ENCODE measurements around the gene IL25.
"Not testable (repeated sequence)": the region's sequence is repeated elsewhere in the genome, so short reads cannot be mapped to it uniquely, and the experiment has no call there.

DNA sequence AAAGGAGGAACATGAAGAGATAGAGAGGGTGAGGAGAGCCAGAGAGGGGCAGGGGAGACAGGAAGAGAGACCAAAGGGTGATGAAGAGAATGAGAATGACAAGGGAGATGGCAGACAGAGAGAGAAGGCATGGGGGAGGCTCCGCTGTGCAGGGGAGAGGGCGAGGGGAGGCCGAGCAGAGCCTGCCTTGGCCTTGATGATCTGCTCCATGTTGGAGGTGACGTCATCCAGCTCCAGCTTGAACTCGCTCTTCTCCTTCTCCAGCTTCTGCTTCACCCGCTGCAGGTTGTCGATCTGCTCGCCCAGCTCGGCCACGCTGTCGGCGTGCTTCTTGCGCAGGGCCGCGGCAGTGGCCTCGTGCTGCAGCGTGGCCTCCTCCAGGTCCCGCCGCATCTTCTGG, 17.3 kb downstream of the IL25 start:
- TF ChIP-seq, protein P1, sequence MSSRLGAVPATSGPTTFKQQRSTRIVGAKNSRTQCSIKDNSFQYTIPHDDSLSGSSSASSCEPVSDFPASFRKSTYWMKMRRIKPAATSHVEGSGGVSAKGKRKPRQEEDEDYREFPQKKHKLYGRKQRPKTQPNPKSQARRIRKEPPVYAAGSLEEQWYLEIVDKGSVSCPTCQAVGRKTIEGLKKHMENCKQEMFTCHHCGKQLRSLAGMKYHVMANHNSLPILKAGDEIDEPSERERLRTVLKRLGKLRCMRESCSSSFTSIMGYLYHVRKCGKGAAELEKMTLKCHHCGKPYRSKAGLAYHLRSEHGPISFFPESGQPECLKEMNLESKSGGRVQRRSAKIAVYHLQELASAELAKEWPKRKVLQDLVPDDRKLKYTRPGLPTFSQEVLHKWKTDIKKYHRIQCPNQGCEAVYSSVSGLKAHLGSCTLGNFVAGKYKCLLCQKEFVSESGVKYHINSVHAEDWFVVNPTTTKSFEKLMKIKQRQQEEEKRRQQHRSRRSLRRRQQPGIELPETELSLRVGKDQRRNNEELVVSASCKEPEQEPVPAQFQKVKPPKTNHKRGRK (CRISPR knock-in tag; IDR thresholded peaks at IDR 0.05): not testable (repeated sequence)
- not testable (repeated sequence) for TF ChIP-seq AGO2 (optimal IDR thresholded peaks at IDR 0.05; ENCODE audit: low read depth, low read length); ELF1 (CRISPR knock-in tag; IDR thresholded peaks at IDR 0.05); EHMT2 (IDR thresholded peaks at IDR 0.05; ENCODE audit: borderline replicate concordance, low read depth, low read length); CEBPB (IDR thresholded peaks at IDR 0.05; ENCODE audit: borderline replicate concordance, low read depth, low read length); FOXP1 (IDR thresholded peaks at IDR 0.05); FOXP1 (CRISPR knock-in tag; IDR thresholded peaks at IDR 0.05); POLR2AphosphoS5 (IDR thresholded peaks at IDR 0.05; ENCODE audit: low read depth, low read length); NCOR1 (IDR thresholded peaks at IDR 0.05; ENCODE audit: borderline replicate concordance, low read length); MTERF4 (CRISPR knock-in tag; IDR thresholded peaks at IDR 0.05); RBM39 (IDR thresholded peaks at IDR 0.05; ENCODE audit: low read depth, low read length, poor library complexity, severe bottlenecking); MTA1 (CRISPR knock-in tag; IDR thresholded peaks at IDR 0.05; ENCODE audit: borderline replicate concordance)
- TF ChIP-seq, protein P2, sequence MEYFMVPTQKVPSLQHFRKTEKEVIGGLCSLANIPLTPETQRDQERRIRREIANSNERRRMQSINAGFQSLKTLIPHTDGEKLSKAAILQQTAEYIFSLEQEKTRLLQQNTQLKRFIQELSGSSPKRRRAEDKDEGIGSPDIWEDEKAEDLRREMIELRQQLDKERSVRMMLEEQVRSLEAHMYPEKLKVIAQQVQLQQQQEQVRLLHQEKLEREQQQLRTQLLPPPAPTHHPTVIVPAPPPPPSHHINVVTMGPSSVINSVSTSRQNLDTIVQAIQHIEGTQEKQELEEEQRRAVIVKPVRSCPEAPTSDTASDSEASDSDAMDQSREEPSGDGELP (IDR thresholded peaks at IDR 0.05; ENCODE audit: borderline replicate concordance, low read depth): not testable (repeated sequence)
- TF ChIP-seq, protein P3, sequence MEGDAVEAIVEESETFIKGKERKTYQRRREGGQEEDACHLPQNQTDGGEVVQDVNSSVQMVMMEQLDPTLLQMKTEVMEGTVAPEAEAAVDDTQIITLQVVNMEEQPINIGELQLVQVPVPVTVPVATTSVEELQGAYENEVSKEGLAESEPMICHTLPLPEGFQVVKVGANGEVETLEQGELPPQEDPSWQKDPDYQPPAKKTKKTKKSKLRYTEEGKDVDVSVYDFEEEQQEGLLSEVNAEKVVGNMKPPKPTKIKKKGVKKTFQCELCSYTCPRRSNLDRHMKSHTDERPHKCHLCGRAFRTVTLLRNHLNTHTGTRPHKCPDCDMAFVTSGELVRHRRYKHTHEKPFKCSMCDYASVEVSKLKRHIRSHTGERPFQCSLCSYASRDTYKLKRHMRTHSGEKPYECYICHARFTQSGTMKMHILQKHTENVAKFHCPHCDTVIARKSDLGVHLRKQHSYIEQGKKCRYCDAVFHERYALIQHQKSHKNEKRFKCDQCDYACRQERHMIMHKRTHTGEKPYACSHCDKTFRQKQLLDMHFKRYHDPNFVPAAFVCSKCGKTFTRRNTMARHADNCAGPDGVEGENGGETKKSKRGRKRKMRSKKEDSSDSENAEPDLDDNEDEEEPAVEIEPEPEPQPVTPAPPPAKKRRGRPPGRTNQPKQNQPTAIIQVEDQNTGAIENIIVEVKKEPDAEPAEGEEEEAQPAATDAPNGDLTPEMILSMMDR (CRISPR knock-in tag; IDR thresholded peaks at IDR 0.05): not testable (repeated sequence)
- TF ChIP-seq, protein P4, sequence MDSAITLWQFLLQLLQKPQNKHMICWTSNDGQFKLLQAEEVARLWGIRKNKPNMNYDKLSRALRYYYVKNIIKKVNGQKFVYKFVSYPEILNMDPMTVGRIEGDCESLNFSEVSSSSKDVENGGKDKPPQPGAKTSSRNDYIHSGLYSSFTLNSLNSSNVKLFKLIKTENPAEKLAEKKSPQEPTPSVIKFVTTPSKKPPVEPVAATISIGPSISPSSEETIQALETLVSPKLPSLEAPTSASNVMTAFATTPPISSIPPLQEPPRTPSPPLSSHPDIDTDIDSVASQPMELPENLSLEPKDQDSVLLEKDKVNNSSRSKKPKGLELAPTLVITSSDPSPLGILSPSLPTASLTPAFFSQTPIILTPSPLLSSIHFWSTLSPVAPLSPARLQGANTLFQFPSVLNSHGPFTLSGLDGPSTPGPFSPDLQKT (CRISPR knock-in tag; IDR thresholded peaks at IDR 0.05; ENCODE audit: borderline replicate concordance): not testable (repeated sequence)

All from HepG2 (cell line).